CD4-positive, alpha-beta T cell treated with Interferon alpha-2 for 1 hour (primary cell): ENCODE measurements around the gene PEX6.

Source experiments
- DNase-seq, 2 donors: peaks; one replicate each; pipeline ENCODE4 v3.0.0-alpha.2; 2020 to 2022

The PEX6 gene

GRCh38 chr6:42928986-42929820 lies 49.8 kb downstream of the PEX6 start, which contains the start of gene CNPY3:
Gene CNPY3 (plus strand): TSS chr6:42929480. CDS start chr6:42929571, 91 bp downstream.
- DNase-seq = peak; percentile 92 to 96

- DNase-seq = no peak
Measured at GRCh38 chr6:42925248-42925857, 53.6 kb downstream of the PEX6 start.

- no peak for DNase-seq
Measured at GRCh38 chr6:42923666-42924065, 55.3 kb downstream of the PEX6 start.

- no peak for DNase-seq
Measured at GRCh38 chr6:42921801-42922200, 57.2 kb downstream of the PEX6 start.

DNA sequence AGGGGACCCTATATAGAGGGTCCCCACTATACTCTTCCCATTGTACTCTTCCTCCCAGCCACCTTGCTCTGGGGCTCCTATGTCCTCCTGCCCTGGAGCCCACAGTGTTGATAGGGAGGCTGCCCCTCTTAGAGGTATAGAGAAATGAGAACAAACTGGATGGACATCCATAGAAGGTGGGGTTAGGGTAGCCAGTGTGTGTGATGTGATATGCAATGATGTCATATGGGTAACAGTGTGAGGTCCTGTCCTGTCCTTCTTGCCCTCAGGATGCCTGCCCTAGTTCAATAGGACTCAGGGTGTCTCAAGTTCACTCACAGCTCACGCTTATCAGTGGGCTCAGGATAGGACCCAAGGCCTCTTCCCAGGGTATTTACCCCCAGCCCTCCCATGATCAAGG lies 62.7 kb downstream of the PEX6 start:
- DNase-seq = no peak

DNA sequence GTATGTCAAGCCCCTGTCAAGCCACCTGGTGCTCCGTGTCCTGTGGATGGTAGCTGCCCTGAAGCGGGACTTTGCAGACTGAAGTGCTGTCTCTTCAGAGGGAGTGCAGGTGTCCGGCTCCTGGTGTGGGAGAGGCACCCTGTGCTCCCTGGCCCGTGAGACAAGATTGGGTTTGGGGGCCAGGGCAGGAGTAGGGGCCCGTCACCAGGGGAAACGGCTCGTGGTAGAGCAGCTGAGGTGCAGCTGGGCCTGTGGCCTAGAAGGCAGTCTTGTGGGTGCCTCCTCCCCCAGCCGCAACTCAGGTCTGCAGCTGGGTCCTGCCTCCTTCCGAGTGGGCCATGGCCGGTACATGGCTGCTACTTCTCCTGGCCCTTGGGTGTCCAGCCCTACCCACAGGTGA lies 63.2 kb downstream of the PEX6 start, which contains the start of gene PTCRA:
Gene PTCRA (plus strand): TSS at position 322 of the 400 bp plus-strand sequence. CDS start 17 bp downstream, at position 339.
- no peak for DNase-seq

DNA sequence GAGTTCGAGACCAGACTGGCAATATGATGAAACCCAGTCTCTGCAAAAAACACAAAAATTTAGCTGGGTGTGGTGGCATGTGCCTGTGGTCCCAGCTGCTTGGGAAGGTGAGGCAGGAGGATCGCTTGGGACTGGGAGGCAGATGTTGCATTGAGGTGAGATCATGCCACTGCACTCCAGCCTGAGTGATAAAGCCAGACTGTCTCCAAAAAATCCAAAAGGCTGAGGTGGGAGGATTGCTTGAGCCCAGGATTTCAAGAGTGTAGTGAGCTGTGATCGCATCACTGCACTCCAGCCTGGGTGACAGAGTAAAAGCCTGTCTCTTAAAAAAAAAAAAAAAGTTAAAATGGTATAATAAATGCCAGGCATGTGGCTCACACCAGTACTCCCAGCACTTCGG lies 64.4 kb downstream of the PEX6 start:
- no peak for DNase-seq
